HepG2 (cell line): Measurements from ENCODE around the gene IMPACT. TPM values are rescaled to one million over a fixed set of nuclear protein-coding genes. Genes with fewer than 3 reads are reported as not detected.

Experiments used
- ATF2 ChIP-seq: sonication (generic); formaldehyde crosslinking; IDR thresholded peaks from 2 replicates; pipeline ENCODE4 v1.4.0; 2020; ENCODE audit warnings: missing genetic modification reagents
- MLLT10 ChIP-seq: sonication (generic); formaldehyde crosslinking; IDR thresholded peaks from 2 replicates; pipeline ENCODE4 v1.4.0; 2020; ENCODE audit warnings: missing genetic modification reagents
- SAFB2 ChIP-seq: sonication (generic); formaldehyde crosslinking; IDR thresholded peaks from 2 replicates; pipeline ENCODE4 v1.5.1; 2020; ENCODE audit warnings: missing genetic modification reagents, low read depth, mild to moderate bottlenecking, borderline replicate concordance
- ZFP36L1 ChIP-seq: sonication (generic); formaldehyde crosslinking; IDR thresholded peaks from 2 replicates; pipeline ENCODE4 v1.8.0; 2022; ENCODE audit warnings: mild to moderate bottlenecking, missing genetic modification reagents, moderate library complexity
- ZMYM3 ChIP-seq: sonication (generic); formaldehyde crosslinking; IDR thresholded peaks from 2 replicates; pipeline ENCODE4 v1.5.1; 2020; ENCODE audit warnings: mild to moderate bottlenecking, missing genetic modification reagents
- ZNF724P ChIP-seq: sonication (generic); formaldehyde crosslinking; IDR thresholded peaks from 2 replicates; pipeline ENCODE4 v1.8.0; 2022; ENCODE audit warnings: missing genetic modification reagents, borderline replicate concordance
- polyA plus RNA-seq, 8 experiments: library from polyadenylated mRNA; depleted of rRNA in 3 of 8; stranded (reverse) in 7 of 8; unstranded in 1 of 8; fragments of >200 nt; fragmentation: Illumina TruSeq in 4 of 8; extraction: Trizol in 4 of 8; gene quantifications; 2 replicates each; pipeline versions ENCODE4 v1.2.1 to v1.2.3, GENCODE V29; 2011 to 2016; ENCODE audit warnings: low read depth in 4 of 8, missing spikeins in 1 of 8, mixed read lengths in 1 of 8; ENCODE audit not compliant: insufficient read depth in 1 of 8
- small RNA-seq, 3 experiments: library from RNA; depleted of rRNA; stranded (forward); fragments of <200 nt; gene quantifications; one replicate each; pipeline ENCODE3, GENCODE V24; 2012; ENCODE audit warnings: low read depth in 2 of 3, low replicate concordance in 1 of 3; ENCODE audit not compliant: insufficient read length in 3 of 3, insufficient read depth in 2 of 3
- total RNA-seq, 5 experiments: library from RNA; depleted of rRNA; stranded (reverse); fragments of >200 nt; fragmentation: Illumina TruSeq; extraction: Trizol; gene quantifications; 2 replicates each; pipeline ENCODE4 v1.2.3, GENCODE V29; 2016; ENCODE audit warnings: low read depth in 1 of 5

Gene IMPACT
- total and polyA plus RNA-seq, 2 of the 13 experiments (the other 11 are each of a cell fraction or from before 2014, with no cell fraction given) = 5.0 to 7.7 TPM

DNA sequence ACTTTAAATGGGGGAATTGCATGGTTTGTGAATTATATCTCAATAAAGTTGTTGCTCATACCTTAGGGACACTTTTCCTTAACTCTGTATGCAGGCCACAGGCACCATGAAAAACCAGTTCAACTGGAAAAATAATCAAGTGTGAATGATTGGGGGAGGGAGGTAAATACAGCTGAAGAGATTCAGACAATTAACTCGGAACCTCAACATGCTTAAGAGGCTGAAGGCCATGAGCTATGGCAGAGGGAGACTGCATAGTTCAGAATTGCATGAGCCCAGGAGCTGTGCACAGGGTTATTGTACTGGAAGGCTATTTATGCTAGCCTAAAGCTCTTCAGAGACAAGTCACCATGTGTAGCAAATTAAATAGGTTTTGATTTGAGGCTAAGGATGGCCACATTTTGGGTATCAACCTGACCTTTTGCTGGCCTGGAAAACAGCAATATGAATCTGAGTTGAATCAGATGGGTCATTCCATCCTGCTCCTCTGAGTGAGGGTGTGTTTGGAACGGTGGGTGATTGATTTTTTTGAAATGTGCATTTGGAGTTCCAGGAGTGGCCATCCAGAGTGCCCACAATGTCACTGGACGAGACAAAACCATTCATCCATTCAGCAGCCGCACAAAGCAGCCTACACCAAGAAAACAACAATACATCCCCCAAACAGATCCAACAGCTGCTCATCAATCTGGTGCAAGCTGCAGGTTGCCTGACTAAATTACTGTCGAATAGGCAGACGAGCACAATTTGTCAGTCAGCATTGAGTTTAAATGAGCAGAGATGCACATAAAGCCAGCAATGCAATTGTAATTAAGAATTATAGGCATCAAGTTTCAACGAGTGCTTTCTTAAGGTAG, 76.4 kb downstream of the IMPACT start (continued):
- TF ChIP-seq ZNF724P (CRISPR knock-in tag) = no peak
- TF ChIP-seq ZFP36L1 (CRISPR knock-in tag) = no peak
- no peak for TF ChIP-seq MLLT10
- TF ChIP-seq ATF2 = no peak
- no peak for TF ChIP-seq SAFB2 (CRISPR knock-in tag)
- no peak for TF ChIP-seq ZMYM3

Small RNA genes lying within 50 kb of the gene (small RNA-seq; reads per million reads assigned to genes)
- 0 reads per million in 3 experiments for gene RF00019

Other genes starting within 250 kb of the IMPACT start
- gene OSBPL1A, start 28.8 kb upstream of the IMPACT start, total RNA-seq (2016; rRNA removed; fragmentation: Illumina TruSeq; extraction: Trizol) = 0.02 and 0.13 TPM in 2 replicates
- gene OSBPL1A, start 28.8 kb upstream of the IMPACT start, polyA plus RNA-seq (2011; rRNA removed) = not detected in 2 replicates
- gene HRH4, start 34.0 kb downstream of the IMPACT start, total RNA-seq (2016; rRNA removed; fragmentation: Illumina TruSeq; extraction: Trizol) = not detected in 2 replicates
- not detected in 2 replicates for gene HRH4, start 34.0 kb downstream of the IMPACT start, polyA plus RNA-seq (2011; rRNA removed)